ENCODE measurements around the gene PLOD2. TPM values are rescaled to one million over a fixed set of nuclear protein-coding genes. Genes with fewer than 3 reads are reported as not detected.

PLOD2 gene
- total RNA-seq, 1 experiment from 2014 or later = 158 TPM

- ChIA-PET POLR2A (interaction anchor here (0.6 kb wide), 2 partner anchors 24 to 172 kb away, joined by 3 read pairs; no protein-coding TSS in a partner anchor), CTCF (no interaction called here)
- no peak overlapping the region for H3K4me3 ChIP-seq (ENCODE audit: low read depth in 2 of 2, low read length in 2 of 2)
Observed at GRCh38 chr3:146181216-146181615, 20.2 kb upstream of the PLOD2 start.

DNA sequence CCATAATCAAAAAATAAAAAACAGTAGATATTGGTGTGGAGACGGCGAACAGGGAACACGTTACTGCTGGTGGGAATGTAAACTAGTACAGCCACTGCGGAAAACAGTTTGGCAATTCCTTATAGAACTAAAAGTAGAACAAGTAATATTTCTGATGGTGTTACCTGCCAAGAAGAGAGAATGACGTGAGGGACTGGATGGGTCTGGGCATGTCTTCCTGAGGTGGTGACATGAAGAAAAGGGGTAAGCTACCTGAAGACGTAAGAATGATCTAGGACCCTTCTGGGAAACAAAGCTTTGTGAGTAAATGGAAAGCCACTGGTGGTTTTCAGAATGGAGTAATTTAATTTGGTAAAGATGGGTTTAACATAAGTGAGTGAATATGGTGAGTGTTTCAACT, 19.4 kb upstream of the PLOD2 start:
- Histone ChIP-seq H3K36me3 (ENCODE audit: control insufficient read depth, insufficient read depth, low read length) (no peaks in the 10 kb centered on the region), H3K27me3 (ENCODE audit: control insufficient read depth, insufficient read depth, low read length) (no peaks in the 10 kb centered on the region), H3K9me3 (ENCODE audit: control insufficient read depth, insufficient read depth, low read depth, low read length) (no peaks in the 10 kb centered on the region), H3K27ac (ENCODE audit: low read length) (peak overlapping the region; percentile 15; the same call in 1 of the 2 replicates), H3K4me3 (ENCODE audit: low read depth in 2 of 2, low read length in 2 of 2) (no peak overlapping the region), H3K4me1 (ENCODE audit: control insufficient read depth, insufficient read depth, low read length) (peaks cover 4% of the 10 kb centered on the region)
- CTCF ChIA-PET = no interaction called here
- TF ChIP-seq, protein P1, sequence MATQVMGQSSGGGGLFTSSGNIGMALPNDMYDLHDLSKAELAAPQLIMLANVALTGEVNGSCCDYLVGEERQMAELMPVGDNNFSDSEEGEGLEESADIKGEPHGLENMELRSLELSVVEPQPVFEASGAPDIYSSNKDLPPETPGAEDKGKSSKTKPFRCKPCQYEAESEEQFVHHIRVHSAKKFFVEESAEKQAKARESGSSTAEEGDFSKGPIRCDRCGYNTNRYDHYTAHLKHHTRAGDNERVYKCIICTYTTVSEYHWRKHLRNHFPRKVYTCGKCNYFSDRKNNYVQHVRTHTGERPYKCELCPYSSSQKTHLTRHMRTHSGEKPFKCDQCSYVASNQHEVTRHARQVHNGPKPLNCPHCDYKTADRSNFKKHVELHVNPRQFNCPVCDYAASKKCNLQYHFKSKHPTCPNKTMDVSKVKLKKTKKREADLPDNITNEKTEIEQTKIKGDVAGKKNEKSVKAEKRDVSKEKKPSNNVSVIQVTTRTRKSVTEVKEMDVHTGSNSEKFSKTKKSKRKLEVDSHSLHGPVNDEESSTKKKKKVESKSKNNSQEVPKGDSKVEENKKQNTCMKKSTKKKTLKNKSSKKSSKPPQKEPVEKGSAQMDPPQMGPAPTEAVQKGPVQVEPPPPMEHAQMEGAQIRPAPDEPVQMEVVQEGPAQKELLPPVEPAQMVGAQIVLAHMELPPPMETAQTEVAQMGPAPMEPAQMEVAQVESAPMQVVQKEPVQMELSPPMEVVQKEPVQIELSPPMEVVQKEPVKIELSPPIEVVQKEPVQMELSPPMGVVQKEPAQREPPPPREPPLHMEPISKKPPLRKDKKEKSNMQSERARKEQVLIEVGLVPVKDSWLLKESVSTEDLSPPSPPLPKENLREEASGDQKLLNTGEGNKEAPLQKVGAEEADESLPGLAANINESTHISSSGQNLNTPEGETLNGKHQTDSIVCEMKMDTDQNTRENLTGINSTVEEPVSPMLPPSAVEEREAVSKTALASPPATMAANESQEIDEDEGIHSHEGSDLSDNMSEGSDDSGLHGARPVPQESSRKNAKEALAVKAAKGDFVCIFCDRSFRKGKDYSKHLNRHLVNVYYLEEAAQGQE (IDR thresholded peaks at IDR 0.05; ENCODE audit: insufficient read depth in 1 of 2, low read depth in 2 of 2, low read length in 1 of 2) = no peak
- TF ChIP-seq SIN3A (IDR thresholded peaks at IDR 0.05; ENCODE audit: borderline replicate concordance, insufficient read depth, low read depth, low read length) (no peak), TCF7L2 (IDR thresholded peaks at IDR 0.05; ENCODE audit: low read depth, low read length) (no peak), CTCF (IDR thresholded peaks at IDR 0.05) (no peak), POLR2AphosphoS5 (IDR thresholded peaks at IDR 0.05; ENCODE audit: low read depth, low read length) (no peak)
- DNase-seq (ENCODE audit: low read depth, low spot score) (no peak), ATAC-seq (no peak)
- no TSS peak for BruUV-seq (replicated peaks)
- intact Hi-C loops (cut with micrococcal nuclease; ENCODE audit: unreplicated experiment) (loop anchor here (10.0 kb wide), 1 partner anchor 396 kb away; no protein-coding TSS in a partner anchor), in situ Hi-C loops (cut with HindIII; ENCODE audit: low pct_unique_long_range_greater_than_20kb, low sequenced_read_pairs) (no loop called here)
- POLR2A ChIA-PET = no interaction called here

More at GRCh38 chr3:146181216-146181615, 20.2 kb upstream of the PLOD2 start:
- 0 out of 2 replicates have a peak overlapping the region, but pooled peaks have one; percentile 6 for H3K27ac ChIP-seq (ENCODE audit: low read length)
- peaks cover 4% of the 10 kb centered on the region for H3K4me1 ChIP-seq (ENCODE audit: control insufficient read depth, insufficient read depth, low read length)
- no peak for TF ChIP-seq POLR2AphosphoS5 (IDR thresholded peaks at IDR 0.05; ENCODE audit: low read depth, low read length)
- no peak for TF ChIP-seq TCF7L2 (IDR thresholded peaks at IDR 0.05; ENCODE audit: low read depth, low read length)
- no peak for TF ChIP-seq SIN3A (IDR thresholded peaks at IDR 0.05; ENCODE audit: borderline replicate concordance, insufficient read depth, low read depth, low read length)
- TF ChIP-seq CTCF (IDR thresholded peaks at IDR 0.05) = no peak
- TF ChIP-seq, protein P1 (IDR thresholded peaks at IDR 0.05; ENCODE audit: insufficient read depth in 1 of 2, low read depth in 2 of 2, low read length in 1 of 2) = no peak
- no TSS peak for BruUV-seq (replicated peaks)
- H3K27me3 ChIP-seq (ENCODE audit: control insufficient read depth, insufficient read depth, low read length) = no peaks in the 10 kb centered on the region
- intact Hi-C loops (cut with micrococcal nuclease; ENCODE audit: unreplicated experiment) = loop anchor here (10.0 kb wide), 1 partner anchor 396 kb away; no protein-coding TSS in a partner anchor
- no peak for ATAC-seq
- DNase-seq (ENCODE audit: low read depth, low spot score) = no peak
- H3K9me3 ChIP-seq (ENCODE audit: control insufficient read depth, insufficient read depth, low read depth, low read length) = no peaks in the 10 kb centered on the region
- in situ Hi-C loops (cut with HindIII; ENCODE audit: low pct_unique_long_range_greater_than_20kb, low sequenced_read_pairs) = no loop called here
- no peaks in the 10 kb centered on the region for H3K36me3 ChIP-seq (ENCODE audit: control insufficient read depth, insufficient read depth, low read length)

Measured in Panc1 (cell line).